Peyer's patch (tissue), 4 donors: ENCODE data around the gene LBX1. TPM values are rescaled to one million over a fixed set of nuclear protein-coding genes. Genes with fewer than 3 reads are reported as not detected.

ENCODE experiments used
- DNase-seq, 3 donors: peaks; one replicate each; pipeline ENCODE4 v3.0.0-alpha.2; 2017 to 2019
- H3K27ac ChIP-seq, 4 donors: fragments of 200-600 bp; sonication (generic); one replicate each; pipeline ENCODE4 v1.5.1; 2016 to 2019
- H3K27me3 ChIP-seq, 2 donors: fragments of 200-600 bp; sonication (generic); one replicate each; pipeline ENCODE4 v1.5.1; 2019
- H3K36me3 ChIP-seq, 3 donors: fragments of 200-600 bp; sonication (generic); one replicate each; pipeline ENCODE4 v1.5.1; 2016 to 2019
- H3K4me1 ChIP-seq, 4 donors: fragments of 200-600 bp; sonication (generic); one replicate each; pipeline ENCODE4 v1.5.1; 2016 to 2019
- H3K4me3 ChIP-seq, 4 donors: fragments of 200-600 bp; sonication (generic); 1 replicate in 3 of 4; 2 replicates in 1 of 4; pipeline ENCODE4 v1.5.1; 2016 to 2019; ENCODE audit warnings: mild to moderate bottlenecking in 1 of 4
- H3K9me3 ChIP-seq, 4 donors: fragments of 200-600 bp; sonication (generic); one replicate each; pipeline ENCODE4 v1.5.1; 2016 to 2019; ENCODE audit warnings: mild to moderate bottlenecking in 1 of 4
- POLR2A ChIP-seq, 2 donors: fragments of 450-650 bp; IDR thresholded peaks; one replicate each; pipeline ENCODE4 v1.5.1; 2017; ENCODE audit warnings: antibody characterized with exemption in 2 of 2, mild to moderate bottlenecking in 2 of 2, moderate library complexity in 2 of 2
- total RNA-seq, 4 donors: library from RNA; depleted of rRNA; stranded (reverse); fragments of >200 nt; gene quantifications; one replicate each; pipeline ENCODE4 v1.1.0, GENCODE V29; 2016
- TF ChIP-seq, protein P1 (sequence below), 6 experiments: fragments of 450-650 bp in 4 of 6; fragments of 200-600 bp in 2 of 6; sonication (generic) in 1 of 6; IDR thresholded peaks; one replicate each; pipeline ENCODE4 v1.5.1; 2017 to 2019; ENCODE audit warnings: antibody characterized with exemption in 6 of 6, mild to moderate bottlenecking in 3 of 6, moderate library complexity in 1 of 6

Gene LBX1
- total RNA-seq, 4 donors from 2014 or later, result not detected

DNA sequence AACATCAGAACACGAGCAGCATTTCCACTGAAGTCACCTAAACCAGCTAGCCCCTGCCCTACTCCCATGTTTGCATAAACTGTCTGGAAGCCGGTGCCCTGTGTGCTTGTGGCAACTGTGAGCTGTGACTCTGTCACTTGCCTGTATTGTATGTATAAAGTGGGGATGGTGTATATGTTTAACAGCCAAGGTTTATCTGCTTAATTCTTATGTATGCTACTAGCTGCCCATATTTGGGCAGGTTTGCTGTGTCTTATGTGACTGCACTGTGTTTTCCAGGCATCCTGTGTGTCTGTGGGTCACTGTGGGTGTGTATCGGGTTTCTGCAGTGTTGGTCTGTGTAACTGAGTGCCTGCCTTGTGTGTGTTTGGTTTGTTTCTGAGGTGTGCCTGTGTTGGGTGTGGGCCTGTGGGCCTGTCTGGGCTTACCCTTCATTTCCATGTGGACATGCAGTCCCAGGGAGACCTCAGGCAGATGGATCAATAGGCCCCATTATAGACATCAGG, 9.3 kb downstream of the LBX1 start:
- H3K9me3 ChIP-seq, result no peaks in the 10 kb centered on the region
- H3K27me3 ChIP-seq, result peaks cover 0 to 90% of the 10 kb centered on the region in 2 donors
- no peak for TF ChIP-seq POLR2A (IDR thresholded peaks at IDR 0.05)
- TF ChIP-seq, protein P1, sequence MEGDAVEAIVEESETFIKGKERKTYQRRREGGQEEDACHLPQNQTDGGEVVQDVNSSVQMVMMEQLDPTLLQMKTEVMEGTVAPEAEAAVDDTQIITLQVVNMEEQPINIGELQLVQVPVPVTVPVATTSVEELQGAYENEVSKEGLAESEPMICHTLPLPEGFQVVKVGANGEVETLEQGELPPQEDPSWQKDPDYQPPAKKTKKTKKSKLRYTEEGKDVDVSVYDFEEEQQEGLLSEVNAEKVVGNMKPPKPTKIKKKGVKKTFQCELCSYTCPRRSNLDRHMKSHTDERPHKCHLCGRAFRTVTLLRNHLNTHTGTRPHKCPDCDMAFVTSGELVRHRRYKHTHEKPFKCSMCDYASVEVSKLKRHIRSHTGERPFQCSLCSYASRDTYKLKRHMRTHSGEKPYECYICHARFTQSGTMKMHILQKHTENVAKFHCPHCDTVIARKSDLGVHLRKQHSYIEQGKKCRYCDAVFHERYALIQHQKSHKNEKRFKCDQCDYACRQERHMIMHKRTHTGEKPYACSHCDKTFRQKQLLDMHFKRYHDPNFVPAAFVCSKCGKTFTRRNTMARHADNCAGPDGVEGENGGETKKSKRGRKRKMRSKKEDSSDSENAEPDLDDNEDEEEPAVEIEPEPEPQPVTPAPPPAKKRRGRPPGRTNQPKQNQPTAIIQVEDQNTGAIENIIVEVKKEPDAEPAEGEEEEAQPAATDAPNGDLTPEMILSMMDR (IDR thresholded peaks at IDR 0.05), result no peak
- no peak for DNase-seq
- no peak overlapping the region for H3K27ac ChIP-seq
- H3K4me3 ChIP-seq, result no peak overlapping the region
- peaks cover 0 to 49% (median 9%) of the 10 kb centered on the region in 4 donors for H3K4me1 ChIP-seq
- no peaks in the 10 kb centered on the region for H3K36me3 ChIP-seq

DNA sequence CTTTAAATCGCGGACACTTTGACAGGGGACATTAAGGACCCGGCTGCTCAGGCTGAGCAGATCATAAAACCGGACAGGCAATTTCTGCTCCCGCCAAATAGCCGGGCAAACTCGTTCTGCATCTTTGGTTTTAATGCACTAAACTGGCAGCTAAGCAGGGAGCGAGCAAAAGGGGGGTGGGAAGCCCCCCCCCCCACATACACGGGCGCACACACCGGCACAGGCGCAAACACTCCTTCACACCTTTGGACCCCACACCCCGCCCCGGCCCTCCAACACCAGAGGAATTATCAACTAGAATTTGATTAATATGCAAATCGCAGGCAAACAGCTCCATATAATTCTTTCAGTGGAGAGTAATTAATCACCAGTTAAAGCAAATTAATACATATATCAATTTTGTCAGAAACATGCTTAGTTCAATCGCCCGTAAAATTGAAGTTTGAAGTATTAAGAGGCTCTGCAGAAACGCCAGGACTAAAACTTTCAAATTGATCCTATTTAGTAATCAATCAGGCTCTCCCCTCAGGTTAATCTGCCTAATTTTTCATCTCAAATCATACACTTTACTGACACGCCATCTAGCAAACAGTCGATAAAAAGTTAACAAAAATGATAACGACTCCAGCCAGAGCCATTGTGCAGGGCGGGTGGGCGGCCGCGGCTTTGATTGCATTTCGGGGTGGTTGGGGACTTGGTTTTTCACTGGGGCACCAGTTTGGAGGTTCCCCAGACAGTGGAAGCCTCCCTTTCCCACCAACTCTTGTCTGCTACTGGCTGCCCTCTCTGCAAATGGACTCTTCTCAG, 9.9 kb downstream of the LBX1 start:
- H3K9me3 ChIP-seq, result no peaks in the 10 kb centered on the region
- H3K4me1 ChIP-seq, result peaks cover 0 to 49% (median 12%) of the 10 kb centered on the region in 4 donors
- H3K4me3 ChIP-seq, result no peak overlapping the region
- no peak overlapping the region for H3K27ac ChIP-seq
- TF ChIP-seq, protein P1 (IDR thresholded peaks at IDR 0.05), result no peak
- no peak for TF ChIP-seq POLR2A (IDR thresholded peaks at IDR 0.05)
- peaks cover 0 to 90% of the 10 kb centered on the region in 2 donors for H3K27me3 ChIP-seq
- H3K36me3 ChIP-seq, result no peaks in the 10 kb centered on the region
- no peak for DNase-seq

DNA sequence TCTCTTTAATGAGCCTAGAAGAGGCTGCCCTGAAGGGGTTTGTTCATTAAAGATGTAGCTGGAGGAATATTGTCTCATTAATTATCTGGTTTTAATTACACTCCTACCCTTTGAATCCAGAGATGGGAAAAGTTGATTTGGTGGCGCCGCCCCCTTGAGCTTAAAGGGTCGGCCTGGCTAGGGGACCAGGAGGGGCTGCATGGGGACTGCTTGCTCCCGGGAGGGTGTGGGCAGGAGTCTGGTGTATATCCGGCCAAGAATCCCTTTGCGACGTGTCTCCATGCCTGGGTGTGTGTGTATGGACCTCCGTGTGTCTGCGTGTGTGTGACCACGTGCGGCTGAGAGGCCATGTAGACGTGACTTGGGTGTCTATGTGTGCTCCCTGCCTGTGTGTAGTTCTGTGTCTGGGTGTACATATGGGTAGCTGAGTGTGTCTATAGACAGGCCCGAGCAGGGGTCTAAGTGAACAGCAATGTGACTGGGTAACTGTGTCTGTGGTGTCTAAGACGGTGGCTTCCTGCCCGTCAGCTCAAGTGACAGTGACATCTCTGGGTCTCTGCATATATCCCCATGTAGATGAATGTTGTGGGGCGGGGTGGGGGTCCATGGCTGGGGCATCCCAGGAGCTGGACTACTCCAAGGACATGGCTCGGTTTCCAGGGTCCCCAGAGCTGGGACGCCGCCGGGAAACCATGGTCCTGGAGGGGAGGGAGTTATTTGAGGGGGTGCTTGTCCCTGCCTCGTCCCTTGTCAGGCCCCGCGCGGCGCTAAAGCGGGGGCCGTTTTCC, 10.7 kb downstream of the LBX1 start:
- peaks cover 0 to 53% (median 16%) of the 10 kb centered on the region in 4 donors for H3K4me1 ChIP-seq
- no peak overlapping the region for H3K4me3 ChIP-seq
- H3K9me3 ChIP-seq, result no peaks in the 10 kb centered on the region
- peaks cover 0 to 88% of the 10 kb centered on the region in 2 donors for H3K27me3 ChIP-seq
- no peak for DNase-seq
- no peak overlapping the region for H3K27ac ChIP-seq
- no peaks in the 10 kb centered on the region for H3K36me3 ChIP-seq
- TF ChIP-seq POLR2A (IDR thresholded peaks at IDR 0.05), result no peak
- TF ChIP-seq, protein P1 (IDR thresholded peaks at IDR 0.05), result no peak

DNA sequence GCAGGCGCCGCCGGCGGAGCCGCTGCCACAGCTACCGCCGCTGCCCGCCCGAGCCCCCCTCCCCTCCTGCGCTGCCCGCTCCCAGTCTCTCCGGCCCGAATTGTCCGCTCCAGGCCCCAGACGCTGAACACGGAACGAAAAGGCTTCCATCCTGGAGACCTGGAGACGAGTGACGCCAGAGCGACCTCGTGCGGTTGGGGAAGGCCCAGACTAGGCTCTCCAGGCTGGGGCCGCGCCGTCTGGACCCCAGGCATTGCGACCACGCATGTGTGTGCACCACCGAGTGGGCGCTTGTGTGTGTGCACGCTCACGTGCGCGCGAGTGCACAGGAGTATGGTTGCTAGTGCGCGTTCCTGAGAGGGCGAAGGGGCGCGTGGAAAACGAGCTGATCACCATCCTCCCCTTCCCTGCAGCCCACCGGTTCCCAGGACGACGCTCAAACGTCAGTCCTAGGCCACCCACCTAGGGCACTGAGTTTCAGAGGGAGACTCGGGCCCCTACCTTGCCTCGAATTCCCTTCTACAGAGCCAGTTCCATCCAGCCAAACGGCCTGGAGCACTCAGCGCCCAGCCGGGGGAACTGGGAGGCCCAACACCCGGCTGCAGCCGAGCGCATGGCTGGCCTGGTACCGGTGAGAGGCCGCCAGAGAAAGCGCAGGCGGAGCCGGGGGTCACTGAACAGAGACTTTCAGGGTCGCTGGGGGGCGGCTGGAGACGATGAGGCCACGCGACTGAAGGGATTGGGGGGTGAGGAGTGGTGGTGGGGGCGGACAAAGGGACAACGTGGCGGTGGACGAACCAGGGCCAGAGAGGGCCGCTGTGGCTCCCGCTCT, 11.6 kb downstream of the LBX1 start:
- no peak overlapping the region for H3K27ac ChIP-seq
- peaks cover 0 to 45% (median 13%) of the 10 kb centered on the region in 4 donors for H3K4me1 ChIP-seq
- no peaks in the 10 kb centered on the region for H3K9me3 ChIP-seq
- H3K36me3 ChIP-seq, result no peaks in the 10 kb centered on the region
- H3K4me3 ChIP-seq, result peak overlapping the region in 1 of 4 donors; percentile 9
- no peak for DNase-seq
- TF ChIP-seq POLR2A (IDR thresholded peaks at IDR 0.05), result no peak
- TF ChIP-seq, protein P1 (IDR thresholded peaks at IDR 0.05), result no peak
- peaks cover 0 to 79% of the 10 kb centered on the region in 2 donors for H3K27me3 ChIP-seq

DNA sequence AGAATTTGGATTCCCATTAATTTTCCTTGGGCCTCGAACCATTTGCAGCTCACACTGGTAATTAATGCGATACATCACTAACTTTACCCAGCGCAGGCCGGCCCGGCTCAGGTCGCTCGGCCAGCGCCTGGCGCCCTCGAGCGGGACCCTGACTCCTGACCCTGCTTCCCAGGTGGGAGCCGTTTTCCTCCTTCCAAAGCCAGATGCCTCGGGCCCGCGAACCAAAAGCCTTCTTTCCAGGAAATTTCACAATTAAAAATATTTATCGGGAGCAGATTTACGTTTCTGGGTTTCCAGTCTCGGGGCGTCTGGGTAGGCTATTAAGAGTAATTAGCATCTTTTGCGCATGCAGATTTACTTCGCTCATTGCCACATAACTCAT, 12.2 kb downstream of the LBX1 start:
- Histone ChIP-seq H3K4me1 (peaks cover 0 to 41% (median 12%) of the 10 kb centered on the region in 4 donors), H3K27me3 (peaks cover 0 to 72% of the 10 kb centered on the region in 2 donors)

More for the DNA sequence above, 12.2 kb downstream of the LBX1 start:
- DNase-seq, result no peak
- TF ChIP-seq, protein P1 (IDR thresholded peaks at IDR 0.05), result no peak
- TF ChIP-seq POLR2A (IDR thresholded peaks at IDR 0.05), result no peak
- Histone ChIP-seq H3K9me3 (no peaks in the 10 kb centered on the region), H3K4me3 (peak overlapping the region in 1 of 4 donors; percentile 9), H3K27ac (no peak overlapping the region), H3K36me3 (no peaks in the 10 kb centered on the region)
